CD4-positive, alpha-beta T cell (primary cell): Measurements from ENCODE around the gene KCNC4. TPM values are rescaled to one million over a fixed set of nuclear protein-coding genes. Genes with fewer than 3 reads are reported as not detected.

Experiments
- ATAC-seq: fragments of 200-7000 bp; cut with Tn5 transposase; one replicate; pipeline ENCODE4 v1.10.0; 2022; ENCODE audit warnings: mild to moderate bottlenecking; ENCODE audit not compliant: poor library complexity
- CTCF ChIA-PET: fragments of 350-600 bp; sonication (Branson Sonifier 250); formaldehyde crosslinking; loops from one replicate; lab custom pipeline; 2021; ENCODE audit warnings: antibody characterized with exemption, inconsistent platforms; lab: Charles Lee
- POLR2A ChIA-PET: fragments of 350-600 bp; sonication (Branson Sonifier 250); formaldehyde crosslinking; loops from one replicate; lab custom pipeline; 2021; ENCODE audit warnings: antibody characterized with exemption, inconsistent platforms; lab: Charles Lee
- DNase-seq, 14 experiments: peaks; one replicate each; pipeline ENCODE4 v3.0.0-alpha.2; 2013 to 2020; ENCODE audit warnings: mixed read lengths in 2 of 14
- H3K27ac ChIP-seq, 2 donors: one replicate each; pipeline versions ENCODE4 v1.5.1 to v1.7.0; 2013; ENCODE audit warnings: low read length in 2 of 2, low read depth in 1 of 2, mild to moderate bottlenecking in 1 of 2
- H3K27me3 ChIP-seq, 2 experiments: 1 replicate in 1 of 2; 2 replicates in 1 of 2; pipeline versions ENCODE4 v1.6.1 to v1.7.0; 2013; ENCODE audit warnings: low read length in 2 of 2, control low read depth in 1 of 2, mild to moderate bottlenecking in 1 of 2, moderate library complexity in 1 of 2; ENCODE audit not compliant: insufficient read depth in 2 of 2, control insufficient read depth in 1 of 2
- H3K36me3 ChIP-seq: one replicate; pipeline ENCODE4 v1.6.1; 2013; ENCODE audit warnings: low read length, control low read depth; ENCODE audit not compliant: insufficient read depth
- H3K4me1 ChIP-seq: one replicate; pipeline ENCODE4 v1.6.1; 2013; ENCODE audit warnings: low read length, control low read depth; ENCODE audit not compliant: insufficient read depth
- H3K4me3 ChIP-seq: one replicate; pipeline ENCODE4 v1.5.1; 2013; ENCODE audit warnings: mild to moderate bottlenecking, low read length, moderate library complexity
- H3K9me3 ChIP-seq, 2 experiments: 1 replicate in 1 of 2; 2 replicates in 1 of 2; pipeline versions ENCODE4 v1.6.1 to v1.7.0; 2013; ENCODE audit warnings: low read length in 2 of 2, mild to moderate bottlenecking in 2 of 2, control low read depth in 1 of 2, moderate library complexity in 1 of 2; ENCODE audit not compliant: control insufficient read depth in 1 of 2, insufficient read depth in 1 of 2
- H3K27ac Mint-ChIP-seq: one replicate; pipeline ENCODE4 v1.8.0; 2020; ENCODE audit warnings: mixed read lengths
- H3K27me3 Mint-ChIP-seq: one replicate; pipeline ENCODE4 v1.8.0; 2021; ENCODE audit warnings: mixed read lengths
- H3K36me3 Mint-ChIP-seq: one replicate; pipeline ENCODE4 v1.8.0; 2021; ENCODE audit warnings: low read depth, mixed read lengths
- H3K4me1 Mint-ChIP-seq: one replicate; pipeline ENCODE4 v1.8.0; 2021; ENCODE audit warnings: low read depth, mixed read lengths
- H3K4me3 Mint-ChIP-seq: one replicate; pipeline ENCODE4 v1.8.0; 2020; ENCODE audit warnings: mild to moderate bottlenecking, mixed read lengths
- H3K9me3 Mint-ChIP-seq: one replicate; pipeline ENCODE4 v1.8.0; 2020; ENCODE audit warnings: mixed read lengths
- intact Hi-C, 2 experiments: fragments of 100-400 bp; cut with DNase I in 1 of 2; cut with micrococcal nuclease in 1 of 2; formaldehyde crosslinking; loops; one replicate each; pipeline versions ENCODE4 v1.15.1 to v1.9.0; 2023 to 2025; cut with DNase I, micrococcal nuclease
- total RNA-seq, 174 experiments: library from RNA in 2 of 174; stranded (reverse) in 2 of 174; gene quantifications; one replicate each; pipeline ENCODE4 v1.2.3 and lab custom pipeline; 2021 to 2026
- TF ChIP-seq, protein P1 (sequence below): fragments of 200-600 bp; IDR thresholded peaks from one replicate; pipeline ENCODE4 v1.8.0; 2022; ENCODE audit warnings: antibody characterized with exemption, mild to moderate bottlenecking

KCNC4 gene
- total RNA-seq, 2 experiments from 2014 or later, result 16.5 to 17.7 TPM

DNA sequence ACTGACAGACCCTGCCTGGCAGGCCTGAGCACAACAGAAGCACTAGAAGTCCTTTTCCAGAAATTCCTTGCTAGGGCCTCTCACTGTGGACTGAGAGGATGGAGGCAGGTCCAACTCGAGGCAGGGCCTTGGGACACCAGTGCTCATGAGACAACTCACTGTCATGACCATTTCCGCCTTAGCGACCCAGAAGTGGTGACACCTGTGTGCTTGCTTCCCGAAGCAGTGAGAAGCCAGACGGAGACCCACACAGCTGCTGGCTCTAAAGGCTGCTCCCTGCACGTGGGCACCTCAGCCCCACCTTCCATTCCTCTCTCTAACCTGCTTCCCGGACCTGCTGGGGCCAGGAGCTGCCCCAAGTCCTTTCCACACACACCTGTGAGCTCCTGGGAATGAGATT is 33.0 kb downstream of the KCNC4 start:
- no peak overlapping the region for H3K27ac Mint-ChIP-seq

DNA sequence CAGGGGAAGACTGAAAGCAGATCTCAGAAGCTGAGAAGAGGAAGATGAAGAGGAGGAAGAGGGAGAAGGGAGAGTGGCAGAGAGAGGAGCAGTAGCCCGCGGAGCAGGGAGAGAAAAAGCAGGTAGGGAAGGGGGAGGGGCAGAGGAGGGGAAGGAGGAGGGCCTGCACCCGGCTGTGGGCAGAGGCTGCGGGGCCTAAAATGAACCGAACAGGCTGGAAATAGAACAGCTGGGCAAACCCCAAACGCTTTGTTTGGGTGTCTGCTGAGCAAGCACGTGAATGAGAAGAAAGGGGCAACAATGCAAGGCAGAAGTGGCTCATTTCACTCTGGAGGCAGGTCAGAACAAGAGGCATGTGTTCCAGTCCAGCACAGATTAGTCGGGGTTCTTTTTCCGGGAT is 33.5 kb downstream of the KCNC4 start:
- Histone ChIP-seq H3K4me1 (peaks cover 5% of the 10 kb centered on the region), H3K36me3 (no peaks in the 10 kb centered on the region), H3K27ac (no peak overlapping the region), H3K27me3 (no peaks in the 10 kb centered on the region), H3K9me3 (no peaks in the 10 kb centered on the region), H3K4me3 (no peak overlapping the region)
- peak in 1 of 14 experiments; percentile 12 for DNase-seq
- TF ChIP-seq, protein P1, sequence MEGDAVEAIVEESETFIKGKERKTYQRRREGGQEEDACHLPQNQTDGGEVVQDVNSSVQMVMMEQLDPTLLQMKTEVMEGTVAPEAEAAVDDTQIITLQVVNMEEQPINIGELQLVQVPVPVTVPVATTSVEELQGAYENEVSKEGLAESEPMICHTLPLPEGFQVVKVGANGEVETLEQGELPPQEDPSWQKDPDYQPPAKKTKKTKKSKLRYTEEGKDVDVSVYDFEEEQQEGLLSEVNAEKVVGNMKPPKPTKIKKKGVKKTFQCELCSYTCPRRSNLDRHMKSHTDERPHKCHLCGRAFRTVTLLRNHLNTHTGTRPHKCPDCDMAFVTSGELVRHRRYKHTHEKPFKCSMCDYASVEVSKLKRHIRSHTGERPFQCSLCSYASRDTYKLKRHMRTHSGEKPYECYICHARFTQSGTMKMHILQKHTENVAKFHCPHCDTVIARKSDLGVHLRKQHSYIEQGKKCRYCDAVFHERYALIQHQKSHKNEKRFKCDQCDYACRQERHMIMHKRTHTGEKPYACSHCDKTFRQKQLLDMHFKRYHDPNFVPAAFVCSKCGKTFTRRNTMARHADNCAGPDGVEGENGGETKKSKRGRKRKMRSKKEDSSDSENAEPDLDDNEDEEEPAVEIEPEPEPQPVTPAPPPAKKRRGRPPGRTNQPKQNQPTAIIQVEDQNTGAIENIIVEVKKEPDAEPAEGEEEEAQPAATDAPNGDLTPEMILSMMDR, result no peak
- intact Hi-C loops, result no loop called here
- Mint-ChIP-seq H3K27ac (no peak overlapping the region), H3K36me3 (no peaks in the 10 kb centered on the region), H3K4me1 (no peaks in the 10 kb centered on the region), H3K27me3 (no peaks in the 10 kb centered on the region), H3K4me3 (no peak overlapping the region), H3K9me3 (no peaks in the 10 kb centered on the region)
- POLR2A ChIA-PET, result no interaction called here
- CTCF ChIA-PET, result interaction anchor here (1.5 kb wide), 1 partner anchor 34 kb away, joined by 3 read pairs; no protein-coding TSS in a partner anchor
- no peak for ATAC-seq

More for the DNA sequence above, 33.0 kb downstream of the KCNC4 start:
- no peaks in the 10 kb centered on the region for H3K36me3 Mint-ChIP-seq
- CTCF ChIA-PET, result no interaction called here
- TF ChIP-seq, protein P1, result no peak
- Histone ChIP-seq H3K36me3 (no peaks in the 10 kb centered on the region), H3K4me3 (no peak overlapping the region), H3K27ac (no peak overlapping the region), H3K4me1 (peaks cover 5% of the 10 kb centered on the region), H3K9me3 (no peaks in the 10 kb centered on the region), H3K27me3 (no peaks in the 10 kb centered on the region)
- H3K4me3 Mint-ChIP-seq, result no peak overlapping the region
- no peaks in the 10 kb centered on the region for H3K27me3 Mint-ChIP-seq
- DNase-seq (no peak), ATAC-seq (no peak)
- H3K9me3 Mint-ChIP-seq, result no peaks in the 10 kb centered on the region
- no peaks in the 10 kb centered on the region for H3K4me1 Mint-ChIP-seq
- POLR2A ChIA-PET, result no interaction called here
- intact Hi-C loops, result no loop called here

DNA sequence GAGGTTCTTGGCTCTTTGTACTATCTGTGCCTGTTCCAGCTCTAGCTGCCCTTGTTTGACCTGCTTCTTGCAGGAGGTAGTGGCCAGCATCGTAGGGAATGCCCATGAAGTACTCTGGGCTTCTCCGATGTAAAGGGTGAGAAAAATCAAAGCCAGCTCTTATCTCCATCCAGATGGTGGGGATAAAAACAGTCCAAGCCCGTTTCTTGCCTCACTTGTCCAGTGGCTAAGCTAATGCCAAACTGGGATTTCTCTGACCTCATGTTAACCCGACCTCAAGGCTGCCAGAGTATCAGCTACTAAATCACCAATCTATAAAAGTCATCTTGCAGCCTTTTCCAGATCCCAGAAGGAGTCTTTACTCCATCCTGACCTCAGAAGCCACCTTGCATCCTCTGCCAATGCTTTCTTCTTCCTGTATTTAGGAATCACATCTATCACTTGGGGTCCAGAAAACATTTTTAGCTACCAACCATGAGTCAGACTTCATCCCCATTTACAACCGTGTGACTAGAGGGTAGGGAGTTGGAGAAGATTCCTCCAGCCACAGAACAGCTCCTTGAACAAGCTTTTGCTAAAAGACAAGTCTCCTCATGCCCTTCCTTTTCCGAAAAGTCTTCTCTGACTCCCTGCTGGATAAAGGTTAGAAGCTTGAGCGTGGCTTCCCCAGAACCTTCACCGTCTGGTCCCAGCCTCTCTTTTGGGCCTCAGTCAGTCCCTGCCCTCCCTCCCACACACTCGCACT is 35.9 kb downstream of the KCNC4 start:
- H3K9me3 ChIP-seq, result no peaks in the 10 kb centered on the region
- TF ChIP-seq, protein P1, result no peak
- H3K4me3 ChIP-seq, result no peak overlapping the region
- Mint-ChIP-seq H3K4me1 (no peaks in the 10 kb centered on the region), H3K27me3 (no peaks in the 10 kb centered on the region), H3K27ac (no peak overlapping the region), H3K4me3 (no peak overlapping the region), H3K36me3 (no peaks in the 10 kb centered on the region), H3K9me3 (no peaks in the 10 kb centered on the region)
- H3K27ac ChIP-seq, result no peak overlapping the region
- ATAC-seq, result no peak
- DNase-seq, result no peak
- peaks cover 5% of the 10 kb centered on the region for H3K4me1 ChIP-seq
- no peaks in the 10 kb centered on the region for H3K27me3 ChIP-seq
- no peaks in the 10 kb centered on the region for H3K36me3 ChIP-seq
- ChIA-PET POLR2A (no interaction called here), CTCF (no interaction called here)
- intact Hi-C loops, result loop anchor here in 1 of 2 experiments (1.0 kb wide), 1 partner anchor 11 kb away; no protein-coding TSS in a partner anchor
